ENCODE results near the gene CACNA2D3.

DNA sequence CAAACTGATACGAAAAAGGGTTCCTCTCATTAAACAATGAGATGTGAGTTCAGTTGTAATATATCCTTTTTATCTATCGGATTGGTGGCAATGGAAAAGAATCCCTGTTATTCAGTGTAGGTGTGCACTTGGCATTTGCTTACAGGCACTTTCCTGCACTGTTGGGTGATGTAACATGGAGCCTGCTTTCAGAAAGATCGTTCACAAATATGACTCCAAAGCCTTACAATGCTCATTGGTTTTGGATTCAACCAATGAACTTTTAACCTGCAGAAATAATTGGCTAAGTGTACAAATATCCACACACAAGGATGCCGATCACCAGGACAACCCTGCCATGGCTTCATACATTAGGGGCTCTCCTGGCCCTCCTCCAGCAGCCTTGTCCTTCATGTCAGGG lies 996.9 kb downstream of the CACNA2D3 start:
- TF ChIP-seq, protein P1, sequence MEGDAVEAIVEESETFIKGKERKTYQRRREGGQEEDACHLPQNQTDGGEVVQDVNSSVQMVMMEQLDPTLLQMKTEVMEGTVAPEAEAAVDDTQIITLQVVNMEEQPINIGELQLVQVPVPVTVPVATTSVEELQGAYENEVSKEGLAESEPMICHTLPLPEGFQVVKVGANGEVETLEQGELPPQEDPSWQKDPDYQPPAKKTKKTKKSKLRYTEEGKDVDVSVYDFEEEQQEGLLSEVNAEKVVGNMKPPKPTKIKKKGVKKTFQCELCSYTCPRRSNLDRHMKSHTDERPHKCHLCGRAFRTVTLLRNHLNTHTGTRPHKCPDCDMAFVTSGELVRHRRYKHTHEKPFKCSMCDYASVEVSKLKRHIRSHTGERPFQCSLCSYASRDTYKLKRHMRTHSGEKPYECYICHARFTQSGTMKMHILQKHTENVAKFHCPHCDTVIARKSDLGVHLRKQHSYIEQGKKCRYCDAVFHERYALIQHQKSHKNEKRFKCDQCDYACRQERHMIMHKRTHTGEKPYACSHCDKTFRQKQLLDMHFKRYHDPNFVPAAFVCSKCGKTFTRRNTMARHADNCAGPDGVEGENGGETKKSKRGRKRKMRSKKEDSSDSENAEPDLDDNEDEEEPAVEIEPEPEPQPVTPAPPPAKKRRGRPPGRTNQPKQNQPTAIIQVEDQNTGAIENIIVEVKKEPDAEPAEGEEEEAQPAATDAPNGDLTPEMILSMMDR (IDR thresholded peaks at IDR 0.05), result no peak
- no peak for TF ChIP-seq ZFX (IDR thresholded peaks at IDR 0.05; ENCODE audit: borderline replicate concordance)
